Measurements from ENCODE around the gene BSG. TPM values are rescaled to one million over a fixed set of nuclear protein-coding genes. Genes with fewer than 3 reads are reported as not detected.
"Not testable (repeated sequence)": the region's sequence is repeated elsewhere in the genome, so short reads cannot be mapped to it uniquely, and the experiment has no call there.

BSG gene
- total and polyA plus RNA-seq, 10 of the 15 experiments (the other 5 are each of a cell fraction or from before 2014, with no cell fraction given) = 2.8 to 297 (median 199) TPM

DNA sequence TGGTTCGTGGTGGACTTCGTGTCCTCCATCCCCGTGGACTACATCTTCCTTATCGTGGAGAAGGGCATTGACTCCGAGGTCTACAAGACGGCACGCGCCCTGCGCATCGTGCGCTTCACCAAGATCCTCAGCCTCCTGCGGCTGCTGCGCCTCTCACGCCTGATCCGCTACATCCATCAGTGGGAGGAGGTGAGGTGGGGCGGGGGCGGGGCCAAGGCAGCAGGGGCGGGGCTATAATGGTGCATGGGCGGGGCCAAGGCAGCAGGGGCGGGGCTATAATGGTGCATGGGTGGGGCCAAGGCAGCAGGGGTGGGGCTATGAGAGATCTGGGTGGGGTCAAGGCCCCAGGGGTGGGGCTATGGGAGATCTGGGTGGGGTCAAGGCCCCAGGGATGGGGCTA is 31.4 kb downstream of the BSG start:
- intact Hi-C loops (cut with micrococcal nuclease; ENCODE audit: unreplicated experiment); H2AFZ ChIP-seq (ENCODE audit: control insufficient read depth, low read depth, low read length); DNase-seq (ENCODE audit: low read depth, low spot score); RAD21 ChIA-PET (ENCODE audit: unreplicated experiment); H4K20me1 ChIP-seq (ENCODE audit: control insufficient read depth, insufficient read depth); H3K79me2 ChIP-seq (ENCODE audit: control insufficient read depth, insufficient read depth, low read length); H3K9me3 ChIP-seq (replicated peaks; ENCODE audit: control insufficient read depth, insufficient read depth, low read length); FAIRE-seq; H3K36me3 ChIP-seq (ENCODE audit: control insufficient read depth in 2 of 2, insufficient read depth in 2 of 2, low read length in 1 of 2); CTCF ChIA-PET; SMC1A ChIA-PET (ENCODE audit: uncharacterized antibody, unreplicated experiment); H3K27ac ChIP-seq (ENCODE audit: control insufficient read depth, insufficient read depth); H3K4me3 ChIP-seq; H3K27me3 ChIP-seq (replicated peaks in 1 of 2; ENCODE audit: control insufficient read depth in 2 of 2, insufficient read depth in 2 of 2, low read length in 1 of 2); BruUV-seq (replicated peaks); POLR2A ChIA-PET; H3K4me2 ChIP-seq (ENCODE audit: control insufficient read depth, insufficient read depth); in situ Hi-C loops (cut with MboI); H3K4me1 ChIP-seq (ENCODE audit: control insufficient read depth, insufficient read depth, low read length); H3K9ac ChIP-seq (ENCODE audit: control insufficient read depth, insufficient read depth, low read length): not testable (repeated sequence)
- ATAC-seq = peak; percentile 49
- 79% methylated on average over 20 of the region's 20 CpGs for whole genome bisulfite sequencing (ENCODE audit: insufficient coverage, insufficient replicate concordance, low lambda C conversion rate, missing lambda C conversion rate)

DNA sequence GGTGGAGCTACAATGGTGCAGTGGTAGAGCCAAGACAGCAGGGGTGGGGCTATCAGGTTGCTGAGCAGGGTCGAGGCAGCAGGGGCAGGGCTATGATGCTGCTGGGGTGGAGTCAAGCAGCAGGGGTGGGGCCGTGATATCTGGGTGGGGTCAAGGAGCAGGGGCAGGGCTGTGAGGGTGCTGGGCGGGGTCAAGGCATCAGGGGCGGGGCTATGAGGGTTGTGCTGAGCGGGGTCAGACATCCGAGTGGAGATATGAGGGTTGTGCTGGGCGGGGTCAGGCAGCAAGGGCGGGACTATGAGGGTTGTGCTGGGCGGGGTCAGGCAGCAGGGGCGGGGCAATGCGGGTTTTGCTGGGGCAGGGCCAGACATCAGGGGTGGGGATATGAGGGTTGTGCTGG is 32.0 kb downstream of the BSG start:
- no peaks in the 10 kb centered on the region for H3K9me3 ChIP-seq (replicated peaks; ENCODE audit: control insufficient read depth, insufficient read depth, low read length)
- intact Hi-C loops (cut with micrococcal nuclease; ENCODE audit: unreplicated experiment) (no loop called here), in situ Hi-C loops (cut with MboI) (no loop called here)
- H4K20me1 ChIP-seq (ENCODE audit: control insufficient read depth, insufficient read depth) = no peaks in the 10 kb centered on the region
- POLR2A ChIA-PET = no interaction called here
- ATAC-seq = peak; percentile 85
- no peak overlapping the region for H3K4me3 ChIP-seq
- WGBS (ENCODE audit: insufficient coverage, insufficient replicate concordance, low lambda C conversion rate, missing lambda C conversion rate) = 40% methylated on average over 3 of the region's 11 CpGs
- no peaks in the 10 kb centered on the region for H3K27me3 ChIP-seq (replicated peaks in 1 of 2; ENCODE audit: control insufficient read depth in 2 of 2, insufficient read depth in 2 of 2, low read length in 1 of 2)
- no peak for DNase-seq (ENCODE audit: low read depth, low spot score)
- SMC1A ChIA-PET (ENCODE audit: uncharacterized antibody, unreplicated experiment) = no interaction called here
- CTCF ChIA-PET = no interaction called here
- no peak overlapping the region for H3K27ac ChIP-seq (ENCODE audit: control insufficient read depth, insufficient read depth)
- no peak overlapping the region for H3K9ac ChIP-seq (ENCODE audit: control insufficient read depth, insufficient read depth, low read length)
- H2AFZ ChIP-seq (ENCODE audit: control insufficient read depth, low read depth, low read length) = no peak overlapping the region
- FAIRE-seq = no peak
- RAD21 ChIA-PET (ENCODE audit: unreplicated experiment) = no interaction called here
- TF ChIP-seq, protein P1, sequence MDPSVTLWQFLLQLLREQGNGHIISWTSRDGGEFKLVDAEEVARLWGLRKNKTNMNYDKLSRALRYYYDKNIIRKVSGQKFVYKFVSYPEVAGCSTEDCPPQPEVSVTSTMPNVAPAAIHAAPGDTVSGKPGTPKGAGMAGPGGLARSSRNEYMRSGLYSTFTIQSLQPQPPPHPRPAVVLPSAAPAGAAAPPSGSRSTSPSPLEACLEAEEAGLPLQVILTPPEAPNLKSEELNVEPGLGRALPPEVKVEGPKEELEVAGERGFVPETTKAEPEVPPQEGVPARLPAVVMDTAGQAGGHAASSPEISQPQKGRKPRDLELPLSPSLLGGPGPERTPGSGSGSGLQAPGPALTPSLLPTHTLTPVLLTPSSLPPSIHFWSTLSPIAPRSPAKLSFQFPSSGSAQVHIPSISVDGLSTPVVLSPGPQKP (IDR thresholded peaks at IDR 0.05; ENCODE audit: low read depth, low read length) = no peak
- no peaks in the 10 kb centered on the region for H3K36me3 ChIP-seq (ENCODE audit: control insufficient read depth in 2 of 2, insufficient read depth in 2 of 2, low read length in 1 of 2)
- H3K4me2 ChIP-seq (ENCODE audit: control insufficient read depth, insufficient read depth) = no peak overlapping the region
- no TSS peak for BruUV-seq (replicated peaks)
- H3K4me1 ChIP-seq (ENCODE audit: control insufficient read depth, insufficient read depth, low read length) = no peaks in the 10 kb centered on the region
- no peaks in the 10 kb centered on the region for H3K79me2 ChIP-seq (ENCODE audit: control insufficient read depth, insufficient read depth, low read length)
